HEK293 (cell line): ENCODE results near the gene DYNLL2.
A peak's percentile ranks its signal among the peaks of the same experiment; 100 is the strongest.

ENCODE experiments used
- ATF2 ChIP-seq: fragments of 450-650 bp; formaldehyde crosslinking; IDR thresholded peaks from 2 replicates; pipeline ENCODE4 v1.5.1; 2016; ENCODE audit warnings: missing biosample characterization, missing genetic modification characterization, low read depth
- GLIS1 ChIP-seq: fragments of 450-650 bp; formaldehyde crosslinking; IDR thresholded peaks from 2 replicates; pipeline ENCODE4 v1.5.1; 2016; ENCODE audit warnings: missing biosample characterization, missing genetic modification characterization
- HIC1 ChIP-seq: fragments of 450-650 bp; formaldehyde crosslinking; IDR thresholded peaks from 2 replicates; pipeline ENCODE4 v1.5.1; 2016; ENCODE audit warnings: missing biosample characterization, missing genetic modification characterization
- KLF8 ChIP-seq: fragments of 450-650 bp; formaldehyde crosslinking; IDR thresholded peaks from 2 replicates; pipeline ENCODE4 v1.5.1; 2016; ENCODE audit warnings: missing biosample characterization, missing genetic modification characterization
- OSR2 ChIP-seq: fragments of 450-650 bp; formaldehyde crosslinking; IDR thresholded peaks from 2 replicates; pipeline ENCODE4 v1.5.1; 2016; ENCODE audit warnings: missing biosample characterization, missing genetic modification characterization
- OVOL3 ChIP-seq: fragments of 450-650 bp; formaldehyde crosslinking; IDR thresholded peaks from 2 replicates; pipeline ENCODE4 v1.5.1; 2016; ENCODE audit warnings: missing biosample characterization, missing genetic modification characterization
- SALL2 ChIP-seq: fragments of 450-650 bp; formaldehyde crosslinking; IDR thresholded peaks from 2 replicates; pipeline ENCODE4 v1.5.0; 2017; ENCODE audit warnings: missing biosample characterization, mild to moderate bottlenecking, missing genetic modification characterization, borderline replicate concordance
- TCF7L2 ChIP-seq: IDR thresholded peaks from 2 replicates; pipeline ENCODE4 v1.6.1; 2011; ENCODE audit warnings: low read depth, mild to moderate bottlenecking, inconsistent platforms, low read length, moderate library complexity, borderline replicate concordance
- TSHZ1 ChIP-seq: fragments of 450-650 bp; formaldehyde crosslinking; IDR thresholded peaks from 2 replicates; pipeline ENCODE4 v1.5.1; 2016; ENCODE audit warnings: missing biosample characterization, missing genetic modification characterization, borderline replicate concordance
- ZBTB26 ChIP-seq: fragments of 450-650 bp; formaldehyde crosslinking; optimal IDR thresholded peaks from 2 replicates; pipeline ENCODE3; 2016; ENCODE audit warnings: missing biosample characterization, mild to moderate bottlenecking, missing genetic modification characterization
- ZNF140 ChIP-seq: fragments of 450-650 bp; formaldehyde crosslinking; IDR thresholded peaks from 2 replicates; pipeline ENCODE4 v1.5.1; 2016; ENCODE audit warnings: missing biosample characterization, missing genetic modification characterization
- ZNF148 ChIP-seq: fragments of 450-650 bp; formaldehyde crosslinking; IDR thresholded peaks from 2 replicates; pipeline ENCODE4 v1.5.0; 2017; ENCODE audit warnings: missing biosample characterization, missing genetic modification characterization, borderline replicate concordance
- ZNF202 ChIP-seq: fragments of 450-650 bp; formaldehyde crosslinking; IDR thresholded peaks from 2 replicates; pipeline ENCODE4 v1.5.1; 2016; ENCODE audit warnings: missing biosample characterization, missing genetic modification characterization, borderline replicate concordance
- ZNF280D ChIP-seq: fragments of 450-650 bp; formaldehyde crosslinking; IDR thresholded peaks from 2 replicates; pipeline ENCODE4 v1.5.1; 2016; ENCODE audit warnings: missing biosample characterization, missing genetic modification characterization
- ZNF302 ChIP-seq: fragments of 450-650 bp; formaldehyde crosslinking; IDR thresholded peaks from 2 replicates; pipeline ENCODE4 v1.5.1; 2016; ENCODE audit warnings: missing biosample characterization, missing genetic modification characterization, low read depth
- ZNF335 ChIP-seq: fragments of 450-650 bp; formaldehyde crosslinking; conservative IDR thresholded peaks from 2 replicates; pipeline ENCODE4 v1.5.1; 2016; ENCODE audit warnings: missing biosample characterization, missing genetic modification characterization
- ZNF350 ChIP-seq: fragments of 450-650 bp; formaldehyde crosslinking; IDR thresholded peaks from 2 replicates; pipeline ENCODE4 v1.5.0; 2017; ENCODE audit warnings: missing biosample characterization, mild to moderate bottlenecking, missing genetic modification characterization
- ZNF37A ChIP-seq: fragments of 450-650 bp; IDR thresholded peaks from 2 replicates; pipeline ENCODE4 v1.5.1; 2018; ENCODE audit warnings: missing biosample characterization, missing genetic modification characterization
- ZNF473 ChIP-seq: fragments of 450-650 bp; formaldehyde crosslinking; IDR thresholded peaks from 2 replicates; pipeline ENCODE4 v1.5.1; 2017; ENCODE audit warnings: missing biosample characterization, missing genetic modification characterization
- ZNF548 ChIP-seq: fragments of 450-650 bp; formaldehyde crosslinking; IDR thresholded peaks from 2 replicates; pipeline ENCODE4 v1.5.1; 2016; ENCODE audit warnings: missing biosample characterization, missing genetic modification characterization
- ZNF596 ChIP-seq: fragments of 450-650 bp; IDR thresholded peaks from 2 replicates; pipeline ENCODE4 v1.5.0; 2018; ENCODE audit warnings: missing biosample characterization, mild to moderate bottlenecking, missing genetic modification characterization, moderate library complexity
- ZNF645 ChIP-seq: fragments of 450-650 bp; formaldehyde crosslinking; IDR thresholded peaks from 2 replicates; pipeline ENCODE4; 2016; ENCODE audit warnings: missing biosample characterization, missing genetic modification characterization
- ZNF792 ChIP-seq: fragments of 450-650 bp; formaldehyde crosslinking; IDR thresholded peaks from 2 replicates; pipeline ENCODE4 v1.5.1; 2016; ENCODE audit warnings: missing biosample characterization, missing genetic modification characterization

DYNLL2 gene

GRCh38 chr17:58083491-58084316 lies 485 bp downstream of the DYNLL2 start (continued):
- TF ChIP-seq TSHZ1 (no peak), ZNF37A (no peak), ZNF148 (tag by site-specific recombination) (peak; percentile 49; the same call in 1 of the 2 replicates), HIC1 (tag by site-specific recombination) (no peak), ZNF302 (no peak), ZBTB26 (tag by site-specific recombination) (peak; percentile 80), ZNF202 (no peak), ZNF792 (tag by site-specific recombination) (no peak), ZNF335 (tag by site-specific recombination) (no peak), ZNF596 (tag by site-specific recombination) (no peak), ZNF350 (tag by site-specific recombination) (no peak), OSR2 (no peak), GLIS1 (tag by site-specific recombination) (peak; percentile 89), ZNF280D (tag by site-specific recombination) (no peak), KLF8 (tag by site-specific recombination) (0 out of 2 replicates have a peak, but pooled peaks have one; percentile 9), OVOL3 (tag by site-specific recombination) (no peak), ATF2 (tag by site-specific recombination) (no peak), ZNF645 (tag by site-specific recombination) (peak; percentile 53; the same call in 1 of the 2 replicates), ZNF140 (tag by site-specific recombination) (no peak), ZNF548 (tag by site-specific recombination) (no peak), SALL2 (no peak), TCF7L2 (no peak), ZNF473 (tag by site-specific recombination) (no peak)
